ENCODE results near the gene SAMD8. TPM values are rescaled to one million over a fixed set of nuclear protein-coding genes. Genes with fewer than 3 reads are reported as not detected.
"Not testable (repeated sequence)": the region's sequence is repeated elsewhere in the genome, so short reads cannot be mapped to it uniquely, and the experiment has no call there.

Gene SAMD8
- total and polyA plus RNA-seq, 2 donors (not counting 3 experiments of a cell fraction or from before 2014, with no cell fraction given) = 19.6 to 22.8 TPM

- Histone ChIP-seq H3K9ac (replicated peaks; ENCODE audit: extremely low read depth, insufficient read depth, low read length) (no peak overlapping the region), H4K20me1 (replicated peaks; ENCODE audit: control insufficient read depth, extremely low read depth, insufficient read depth, low read length) (no peaks in the 10 kb centered on the region), H3K9me1 (replicated peaks; ENCODE audit: control insufficient read depth, extremely low read depth, insufficient read depth, low read length) (no peaks in the 10 kb centered on the region), H2AFZ (ENCODE audit: low read depth, low read length) (no peak overlapping the region), H3K36me3 (ENCODE audit: control insufficient read depth in 2 of 2, extremely low read depth in 1 of 2, insufficient read depth in 2 of 2, low read length in 2 of 2) (no peaks in the 10 kb centered on the region), H3K9me3 (replicated peaks; ENCODE audit: control insufficient read depth, insufficient read depth, low read length) (no peaks in the 10 kb centered on the region), H3K27ac (ENCODE audit: insufficient read depth, low read depth, low read length) (no peak overlapping the region), H3K4me3 (replicated peaks in 1 of 3; ENCODE audit: insufficient read depth in 1 of 3, low read depth in 1 of 3, low read length in 3 of 3) (no peak overlapping the region), H3K4me1 (ENCODE audit: control insufficient read depth, extremely low read depth, insufficient read depth, low read length) (peaks cover 25% of the 10 kb centered on the region), H3K79me2 (ENCODE audit: control insufficient read depth, insufficient read depth, low read length) (peaks cover 16% of the 10 kb centered on the region), H3K4me2 (ENCODE audit: insufficient read depth, low read length) (no peak overlapping the region), H3K27me3 (ENCODE audit: control insufficient read depth in 2 of 2, insufficient read depth in 2 of 2, low read length in 2 of 2) (no peaks in the 10 kb centered on the region)
- DNase-seq (ENCODE audit: low read depth, low spot score) = no peak
- intact Hi-C loops (cut with micrococcal nuclease) (loop anchor here (5.0 kb wide), 1 partner anchor 98 kb away; no protein-coding TSS in a partner anchor), dilution Hi-C loops (cut with MboI; ENCODE audit: extremely low pct_ligation_motif_present, low sequenced_read_pairs) (no loop called here)
- ChIA-PET POLR2A (no interaction called here), CTCF (interaction anchor here (1.7 kb wide), 1 partner anchor 14 kb away, joined by 5 read pairs; no protein-coding TSS in a partner anchor)
- FAIRE-seq = no peak
- no TSS peak for BruUV-seq (replicated peaks)
- no peak for TF ChIP-seq JUN (IDR thresholded peaks at IDR 0.05; ENCODE audit: borderline replicate concordance, insufficient read depth, insufficient read length, low read depth)
- TF ChIP-seq MAX (IDR thresholded peaks at IDR 0.05; ENCODE audit: insufficient read depth, insufficient read length) = no peak
- no peak for TF ChIP-seq FOS (IDR thresholded peaks at IDR 0.05; ENCODE audit: borderline replicate concordance, insufficient read depth, low read length)
- TF ChIP-seq EZH2 (IDR thresholded peaks at IDR 0.05; ENCODE audit: borderline replicate concordance, low read depth, low read length, severe bottlenecking) = no peak
- TF ChIP-seq MYC (IDR thresholded peaks at IDR 0.05; ENCODE audit: low read depth, low read length) = no peak
- TF ChIP-seq POLR2A (IDR thresholded peaks at IDR 0.05; ENCODE audit: low read depth, low read length) = no peak
- TF ChIP-seq CTCF (IDR thresholded peaks at IDR 0.05; ENCODE audit: extremely low read depth in 1 of 2, insufficient read depth in 1 of 2, low read depth in 1 of 2, low read length in 2 of 2) = no peak
- no peak for TF ChIP-seq POLR2AphosphoS5 (IDR thresholded peaks at IDR 0.05; ENCODE audit: insufficient read depth, low read depth, low read length)
- no peak for TF ChIP-seq GATA2 (IDR thresholded peaks at IDR 0.05; ENCODE audit: insufficient read depth, insufficient read length, low read depth, low read length)
Observed at GRCh38 chr10:75129537-75129936, 18.1 kb downstream of the SAMD8 start.

GRCh38 chr10:75133701-75134100, 22.2 kb downstream of the SAMD8 start:
- FAIRE-seq; H3K4me1 ChIP-seq (ENCODE audit: control insufficient read depth, extremely low read depth, insufficient read depth, low read length); H3K9ac ChIP-seq (replicated peaks; ENCODE audit: extremely low read depth, insufficient read depth, low read length); dilution Hi-C loops (cut with MboI; ENCODE audit: extremely low pct_ligation_motif_present, low sequenced_read_pairs); CTCF ChIA-PET; H4K20me1 ChIP-seq (replicated peaks; ENCODE audit: control insufficient read depth, extremely low read depth, insufficient read depth, low read length); H3K4me3 ChIP-seq (replicated peaks in 1 of 3; ENCODE audit: insufficient read depth in 1 of 3, low read depth in 1 of 3, low read length in 3 of 3); H3K27ac ChIP-seq (ENCODE audit: insufficient read depth, low read depth, low read length); H2AFZ ChIP-seq (ENCODE audit: low read depth, low read length); H3K9me3 ChIP-seq (replicated peaks; ENCODE audit: control insufficient read depth, insufficient read depth, low read length); H3K36me3 ChIP-seq (ENCODE audit: control insufficient read depth in 2 of 2, extremely low read depth in 1 of 2, insufficient read depth in 2 of 2, low read length in 2 of 2); H3K9me1 ChIP-seq (replicated peaks; ENCODE audit: control insufficient read depth, extremely low read depth, insufficient read depth, low read length); BruUV-seq (replicated peaks); DNase-seq (ENCODE audit: low read depth, low spot score); POLR2A ChIA-PET; H3K4me2 ChIP-seq (ENCODE audit: insufficient read depth, low read length); intact Hi-C loops (cut with micrococcal nuclease); H3K27me3 ChIP-seq (ENCODE audit: control insufficient read depth in 2 of 2, insufficient read depth in 2 of 2, low read length in 2 of 2): not testable (repeated sequence)
- peaks cover 14% of the 10 kb centered on the region for H3K79me2 ChIP-seq (ENCODE audit: control insufficient read depth, insufficient read depth, low read length)
